GM13977 (cell line): ENCODE measurements around the gene VPS26B.

Source experiments
- DNase-seq: peaks from one replicate; pipeline ENCODE4 v3.0.0; 2012; ENCODE audit warnings: low spot score
- in situ Hi-C: fragments of 300-500 bp; cut with MboI; formaldehyde crosslinking; loops from one replicate; pipeline ENCODE4 v1.12.0; 2022; ENCODE audit warnings: low sequenced_read_pairs, low pct_unique_long_range_greater_than_20kb, mixed read lengths, inconsistent platforms; ENCODE audit not compliant: unreplicated experiment
- TF ChIP-seq, protein P1 (sequence below): IDR thresholded peaks from 2 replicates; pipeline ENCODE4 v1.5.1; 2012; ENCODE audit warnings: mild to moderate bottlenecking, control low read depth; ENCODE audit not compliant: insufficient read depth; ENCODE audit errors: extremely low read depth, missing control alignments

The VPS26B gene

GRCh38 chr11:134264966-134265764 is 40.7 kb downstream of the VPS26B start:
- no peak for DNase-seq
- in situ Hi-C loops = no loop called here
- TF ChIP-seq, protein P1, sequence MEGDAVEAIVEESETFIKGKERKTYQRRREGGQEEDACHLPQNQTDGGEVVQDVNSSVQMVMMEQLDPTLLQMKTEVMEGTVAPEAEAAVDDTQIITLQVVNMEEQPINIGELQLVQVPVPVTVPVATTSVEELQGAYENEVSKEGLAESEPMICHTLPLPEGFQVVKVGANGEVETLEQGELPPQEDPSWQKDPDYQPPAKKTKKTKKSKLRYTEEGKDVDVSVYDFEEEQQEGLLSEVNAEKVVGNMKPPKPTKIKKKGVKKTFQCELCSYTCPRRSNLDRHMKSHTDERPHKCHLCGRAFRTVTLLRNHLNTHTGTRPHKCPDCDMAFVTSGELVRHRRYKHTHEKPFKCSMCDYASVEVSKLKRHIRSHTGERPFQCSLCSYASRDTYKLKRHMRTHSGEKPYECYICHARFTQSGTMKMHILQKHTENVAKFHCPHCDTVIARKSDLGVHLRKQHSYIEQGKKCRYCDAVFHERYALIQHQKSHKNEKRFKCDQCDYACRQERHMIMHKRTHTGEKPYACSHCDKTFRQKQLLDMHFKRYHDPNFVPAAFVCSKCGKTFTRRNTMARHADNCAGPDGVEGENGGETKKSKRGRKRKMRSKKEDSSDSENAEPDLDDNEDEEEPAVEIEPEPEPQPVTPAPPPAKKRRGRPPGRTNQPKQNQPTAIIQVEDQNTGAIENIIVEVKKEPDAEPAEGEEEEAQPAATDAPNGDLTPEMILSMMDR = no peak

DNA sequence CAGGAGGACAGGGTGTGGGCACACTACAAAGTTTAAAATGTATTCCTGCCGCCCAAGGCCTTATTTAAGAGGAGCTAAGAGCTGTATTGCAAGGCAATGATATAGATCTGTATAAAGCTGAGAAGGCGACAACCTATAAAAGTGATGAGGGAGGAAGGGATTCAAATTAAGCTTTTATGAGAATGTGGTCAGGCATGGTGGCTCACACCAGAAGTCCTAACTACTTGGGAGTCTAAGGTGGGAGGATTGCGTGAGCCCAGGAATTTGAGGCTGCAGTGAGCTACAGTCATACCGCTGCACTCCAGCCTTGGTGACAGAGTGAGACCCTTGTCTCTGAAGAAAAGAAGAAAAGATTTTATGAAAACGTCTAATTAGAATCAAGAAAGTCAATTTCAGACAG is 42.0 kb downstream of the VPS26B start:
- in situ Hi-C loops = no loop called here
- no peak for DNase-seq
- TF ChIP-seq, protein P1 = no peak

- no peak for DNase-seq
- TF ChIP-seq, protein P1 = no peak
- in situ Hi-C loops = no loop called here
Measured at GRCh38 chr11:134266841-134267251, 42.4 kb downstream of the VPS26B start.

GRCh38 chr11:134267461-134267860 is 43.0 kb downstream of the VPS26B start:
- in situ Hi-C loops = no loop called here
- DNase-seq = no peak
- TF ChIP-seq, protein P1 = no peak

DNA sequence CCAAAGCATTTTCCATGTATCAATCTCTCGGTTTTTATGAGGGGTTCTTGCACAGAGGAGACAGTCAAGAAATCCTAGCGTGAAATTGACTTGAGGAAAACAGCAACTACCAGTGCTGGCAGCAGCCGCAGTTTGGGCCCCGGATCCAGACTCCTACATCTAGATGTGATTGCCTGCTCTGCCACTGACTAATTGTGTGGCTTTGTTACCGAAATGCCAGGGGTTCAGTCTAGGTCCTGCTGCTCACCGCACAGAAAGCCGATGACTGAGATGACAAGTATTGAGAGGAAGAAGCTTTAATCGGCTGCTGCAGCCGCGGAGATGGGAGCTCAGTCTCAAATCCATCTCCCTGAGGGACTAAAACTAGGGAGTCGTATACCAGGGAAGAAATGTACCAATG is 43.5 kb downstream of the VPS26B start:
- TF ChIP-seq, protein P1 = no peak
- DNase-seq = no peak
- in situ Hi-C loops = no loop called here

GRCh38 chr11:134270250-134270714 is 45.8 kb downstream of the VPS26B start:
- in situ Hi-C loops = no loop called here
- no peak for DNase-seq
- TF ChIP-seq, protein P1 = peak; percentile 25
